ENCODE measurements around the gene MESP1. TPM values are rescaled to one million over a fixed set of nuclear protein-coding genes. Genes with fewer than 3 reads are reported as not detected.

The MESP1 gene
- total RNA-seq, 4 donors from 2014 or later = 0.15 to 2.0 (median 0.60) TPM

DNA sequence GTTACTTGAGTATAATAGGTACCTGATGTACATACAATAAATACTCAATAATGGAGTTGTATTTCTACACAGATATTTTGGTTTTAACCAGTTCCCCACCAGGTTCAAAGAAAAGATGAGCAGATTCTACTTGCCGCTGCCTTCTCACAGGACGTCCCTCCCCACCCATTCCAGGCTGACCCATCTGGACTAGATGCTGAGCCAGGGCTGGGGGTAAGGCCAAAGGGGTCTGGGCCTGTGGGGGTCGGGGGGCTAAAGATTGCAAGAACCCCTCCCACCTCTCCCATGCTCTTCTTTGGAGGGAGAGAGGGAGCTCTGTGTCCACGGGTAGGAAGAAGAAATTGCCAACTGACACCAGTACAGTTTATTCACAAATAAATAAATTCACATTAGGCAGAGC lies 1.5 kb downstream of the MESP1 start:
- ATAC-seq = no peak
- no peaks in the 10 kb centered on the region for H3K36me3 ChIP-seq
- H3K4me1 ChIP-seq = peaks cover 0 to 21% (median 6%) of the 10 kb centered on the region in 3 donors
- TF ChIP-seq EP300 (IDR thresholded peaks at IDR 0.05) (no peak), POLR2A (IDR thresholded peaks at IDR 0.05) (no peak), POLR2AphosphoS5 (IDR thresholded peaks at IDR 0.05) (no peak)
- TF ChIP-seq, protein P1, sequence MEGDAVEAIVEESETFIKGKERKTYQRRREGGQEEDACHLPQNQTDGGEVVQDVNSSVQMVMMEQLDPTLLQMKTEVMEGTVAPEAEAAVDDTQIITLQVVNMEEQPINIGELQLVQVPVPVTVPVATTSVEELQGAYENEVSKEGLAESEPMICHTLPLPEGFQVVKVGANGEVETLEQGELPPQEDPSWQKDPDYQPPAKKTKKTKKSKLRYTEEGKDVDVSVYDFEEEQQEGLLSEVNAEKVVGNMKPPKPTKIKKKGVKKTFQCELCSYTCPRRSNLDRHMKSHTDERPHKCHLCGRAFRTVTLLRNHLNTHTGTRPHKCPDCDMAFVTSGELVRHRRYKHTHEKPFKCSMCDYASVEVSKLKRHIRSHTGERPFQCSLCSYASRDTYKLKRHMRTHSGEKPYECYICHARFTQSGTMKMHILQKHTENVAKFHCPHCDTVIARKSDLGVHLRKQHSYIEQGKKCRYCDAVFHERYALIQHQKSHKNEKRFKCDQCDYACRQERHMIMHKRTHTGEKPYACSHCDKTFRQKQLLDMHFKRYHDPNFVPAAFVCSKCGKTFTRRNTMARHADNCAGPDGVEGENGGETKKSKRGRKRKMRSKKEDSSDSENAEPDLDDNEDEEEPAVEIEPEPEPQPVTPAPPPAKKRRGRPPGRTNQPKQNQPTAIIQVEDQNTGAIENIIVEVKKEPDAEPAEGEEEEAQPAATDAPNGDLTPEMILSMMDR (IDR thresholded peaks at IDR 0.05) = no peak
- H3K27me3 ChIP-seq = peaks cover 8% of the 10 kb centered on the region
- no peaks in the 10 kb centered on the region for H3K9me3 ChIP-seq
- peak overlapping the region in 1 of 2 donors; percentile 83 for H3K4me3 ChIP-seq
- 40 to 100% methylated on average over 1 of the region's 4 CpGs for WGBS, 2 donors (ENCODE audit: low coverage in 1 of 2)
- no peak overlapping the region for H3K27ac ChIP-seq

- no peak for TF ChIP-seq EP300 (IDR thresholded peaks at IDR 0.05)
- TF ChIP-seq, protein P1 (IDR thresholded peaks at IDR 0.05) = no peak
- TF ChIP-seq POLR2AphosphoS5 (IDR thresholded peaks at IDR 0.05) = no peak
- no peak for TF ChIP-seq POLR2A (IDR thresholded peaks at IDR 0.05)
- Histone ChIP-seq H3K27me3 (peaks cover 8% of the 10 kb centered on the region), H3K4me1 (peaks cover 0 to 21% (median 6%) of the 10 kb centered on the region in 3 donors), H3K27ac (no peak overlapping the region), H3K4me3 (no peak overlapping the region), H3K36me3 (no peaks in the 10 kb centered on the region), H3K9me3 (no peaks in the 10 kb centered on the region)
- no peak for ATAC-seq
- 74% methylated on average over 5 of the region's 7 CpGs; no CpG with 5 or more reads in 1 of the 2 donors for WGBS, 2 donors (ENCODE audit: low coverage in 1 of 2)
Observed at GRCh38 chr15:89749054-89749453, 2.0 kb downstream of the MESP1 start.

DNA sequence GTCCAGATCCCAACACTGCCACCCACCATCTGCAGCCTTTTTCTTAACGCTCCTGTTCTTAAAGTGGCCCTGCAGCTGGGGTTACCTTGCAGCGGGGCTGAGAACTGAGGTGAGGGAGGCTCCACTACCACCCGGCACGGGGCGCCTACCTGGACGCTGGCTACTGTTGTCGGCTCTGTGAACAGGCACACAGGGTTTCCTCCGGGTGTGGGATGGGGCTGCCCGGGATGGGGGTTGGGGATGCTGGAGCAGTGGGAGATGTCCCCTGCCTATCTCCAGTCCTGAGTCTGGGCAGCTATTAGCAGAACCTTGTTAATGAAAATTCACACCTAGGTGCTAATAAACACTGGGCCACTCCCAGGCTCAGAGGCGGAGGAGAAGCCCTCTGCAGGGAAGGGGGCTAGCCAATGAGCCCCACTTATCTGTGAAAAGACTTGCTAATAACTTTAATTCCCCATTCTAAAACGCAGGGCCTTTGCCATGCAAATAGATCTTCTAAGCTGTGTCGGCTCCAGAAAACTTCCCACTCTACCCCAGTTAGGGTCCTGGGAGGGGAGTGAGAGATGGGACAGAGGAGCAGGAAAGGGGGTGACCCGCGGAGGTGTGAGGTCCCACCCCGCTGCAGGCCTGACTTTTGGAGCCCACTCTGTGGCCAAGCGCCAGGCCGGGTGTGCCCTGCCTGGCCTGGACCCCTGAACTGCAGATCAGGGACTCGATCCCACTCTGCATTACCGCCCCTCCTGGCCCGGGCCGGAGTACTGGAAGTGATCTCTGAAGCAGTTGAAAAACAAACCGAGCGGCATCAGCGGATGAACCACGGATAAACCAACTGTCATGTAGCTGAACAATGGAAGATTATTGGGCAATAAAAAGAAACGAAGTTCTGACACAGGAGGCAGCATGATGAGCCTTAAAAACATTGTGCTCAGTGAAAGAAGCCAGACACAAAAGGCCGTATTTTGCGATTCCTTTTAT lies 3.1 kb downstream of the MESP1 start:
- no peaks in the 10 kb centered on the region for H3K9me3 ChIP-seq
- no peaks in the 10 kb centered on the region for H3K36me3 ChIP-seq
- WGBS, 2 donors (ENCODE audit: low coverage in 1 of 2) = 64 to 77% methylated on average over 6 to 19 of the region's 28 CpGs

DNA sequence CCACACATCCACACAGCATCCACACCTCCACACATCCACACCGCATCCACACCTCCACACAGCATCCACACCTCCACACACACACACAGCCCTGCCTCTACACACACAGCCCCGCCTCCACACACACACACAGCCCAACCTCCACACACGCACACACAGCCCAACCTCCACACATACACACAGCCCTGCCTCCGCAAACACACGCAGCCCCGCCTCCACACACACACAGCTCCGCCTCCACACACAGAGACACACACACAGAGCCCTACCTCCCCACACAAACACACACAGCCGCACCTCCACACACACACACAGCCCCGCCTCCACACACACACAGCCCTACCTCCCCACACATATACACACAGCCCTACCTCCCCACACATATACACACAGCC lies 4.7 kb downstream of the MESP1 start:
- Histone ChIP-seq H3K36me3 (no peaks in the 10 kb centered on the region), H3K27ac (no peak overlapping the region), H3K4me1 (peaks cover 0 to 17% (median 6%) of the 10 kb centered on the region in 3 donors), H3K9me3 (no peaks in the 10 kb centered on the region), H3K4me3 (no peak overlapping the region), H3K27me3 (peaks cover 8% of the 10 kb centered on the region)
- TF ChIP-seq, protein P1 (IDR thresholded peaks at IDR 0.05) = no peak
- no peak for TF ChIP-seq POLR2AphosphoS5 (IDR thresholded peaks at IDR 0.05)
- no peak for TF ChIP-seq POLR2A (IDR thresholded peaks at IDR 0.05)
- TF ChIP-seq EP300 (IDR thresholded peaks at IDR 0.05) = no peak
- WGBS, 2 donors (ENCODE audit: low coverage in 1 of 2) = 69 to 90% methylated on average over 2 to 8 of the region's 9 CpGs
- ATAC-seq = no peak

More for the DNA sequence above, 3.1 kb downstream of the MESP1 start:
- Histone ChIP-seq H3K4me3 (no peak overlapping the region), H3K27me3 (peaks cover 8% of the 10 kb centered on the region), H3K27ac (no peak overlapping the region), H3K4me1 (peaks cover 0 to 21% (median 6%) of the 10 kb centered on the region in 3 donors)
- ATAC-seq = no peak
- TF ChIP-seq POLR2A (IDR thresholded peaks at IDR 0.05) (no peak), EP300 (IDR thresholded peaks at IDR 0.05) (no peak), POLR2AphosphoS5 (IDR thresholded peaks at IDR 0.05) (no peak)
- TF ChIP-seq, protein P1 (IDR thresholded peaks at IDR 0.05) = no peak
